H1 (cell line): ENCODE data around the gene CEP85L. TPM values are rescaled to one million over a fixed set of nuclear protein-coding genes. Genes with fewer than 3 reads are reported as not detected.

Source experiments
- RBBP5 ChIP-seq: IDR thresholded peaks from 2 replicates; pipeline ENCODE4 v1.7.1; 2012; ENCODE audit warnings: low read depth, mild to moderate bottlenecking, inconsistent platforms, low read length, moderate library complexity, borderline replicate concordance
- SIN3A ChIP-seq, 2 experiments: IDR thresholded peaks in 1 of 2; conservative IDR thresholded peaks in 1 of 2; 2 replicates each; pipeline ENCODE4 v1.6.1; 2011 to 2012; ENCODE audit warnings: low read length in 2 of 2, improper control_type of control experiment in 1 of 2, low read depth in 1 of 2, mild to moderate bottlenecking in 1 of 2
- YY1 ChIP-seq: IDR thresholded peaks from 2 replicates; pipeline ENCODE4 v1.6.1; 2011; ENCODE audit warnings: low read depth, mild to moderate bottlenecking, low read length
- polyA plus RNA-seq, 7 experiments: library from polyadenylated mRNA; depleted of rRNA in 3 of 7; stranded (reverse) in 5 of 7; unstranded in 2 of 7; fragments of >200 nt in 5 of 7; fragments of 200-250 nt in 2 of 7; gene quantifications; 1 replicate in 5 of 7; 2 replicates in 1 of 7; 4 replicates in 1 of 7; pipeline versions ENCODE4 v1.2.1 to v1.2.3, GENCODE V29; 2011 to 2013; ENCODE audit warnings: missing spikeins in 2 of 7, mixed read lengths in 2 of 7
- total RNA-seq: library from RNA; stranded (reverse); fragmentation: NEBNext Ultra II Directional; extraction: Animal tissue kit (Norgen Biotek cat#: 25700); gene quantifications from 2 replicates; pipeline ENCODE4 v1.2.1, GENCODE V29; 2021

CEP85L gene
- total and polyA plus RNA-seq, 2 of the 8 experiments (the other 6 are each of a cell fraction or from before 2014, with no cell fraction given) = 3.2 to 27.6 TPM

DNA sequence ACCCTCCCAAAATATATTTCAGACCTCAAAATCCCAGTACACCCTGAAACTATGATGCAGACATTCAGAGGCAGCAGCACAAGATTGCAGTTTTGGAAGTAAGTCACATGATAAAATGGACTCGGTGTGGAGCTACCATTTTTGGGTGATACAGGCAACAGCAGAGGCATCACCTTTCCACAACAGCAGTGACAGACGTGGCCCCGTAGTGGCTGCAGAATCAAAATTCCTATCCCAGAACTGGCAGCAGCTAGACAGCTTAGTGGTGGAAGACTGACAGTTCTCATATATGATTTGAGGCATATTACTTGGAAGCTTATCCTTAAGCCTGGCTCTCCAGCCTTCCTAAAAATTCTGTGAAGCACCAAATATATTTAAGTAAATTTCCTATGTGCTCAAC is 83.4 kb downstream of the CEP85L start (continued):
- TF ChIP-seq RBBP5 (no peak), YY1 (no peak), SIN3A (conservative IDR thresholded peaks at IDR 0.05 in 1 of 2, IDR thresholded peaks at IDR 0.05 in 1 of 2; ENCODE audit: low read depth in 1 of 2, low read length in 2 of 2) (no peak)
